ENCODE results near the gene GCGR.
A peak's percentile ranks its signal among the peaks of the same experiment; 100 is the strongest.

GCGR gene

GRCh38 chr17:81838753-81839255, 34.9 kb downstream of the GCGR start:
- TF ChIP-seq ZIC2 (tag by site-specific recombination; IDR thresholded peaks at IDR 0.05) = 0 out of 2 replicates have a peak, but pooled peaks have one; percentile 13
- no peak for TF ChIP-seq ZNF548 (tag by site-specific recombination; IDR thresholded peaks at IDR 0.05)
- TF ChIP-seq ZNF121 (tag by site-specific recombination; IDR thresholded peaks at IDR 0.05) = no peak
- 0 out of 2 replicates have a peak, but pooled peaks have one; percentile 15 for TF ChIP-seq ZBTB17 (tag by site-specific recombination; IDR thresholded peaks at IDR 0.05)
- no peak for TF ChIP-seq ZNF433 (tag by site-specific recombination; IDR thresholded peaks at IDR 0.05; ENCODE audit: low read depth)
- no peak for TF ChIP-seq SP7 (tag by site-specific recombination; IDR thresholded peaks at IDR 0.05)
- Histone ChIP-seq H3K4me3 (ENCODE audit: low read depth, low read length) (no peak overlapping the region), H3K36me3 (ENCODE audit: control insufficient read depth in 2 of 2, insufficient read depth in 1 of 2, low read length in 2 of 2) (peaks cover 0 to 19% of the 10 kb centered on the region in 2 experiments; a peak in 2 of 3 replicates), H3K4me1 (ENCODE audit: control insufficient read depth, insufficient read depth, low read length) (no peaks in the 10 kb centered on the region), H3K9me3 (ENCODE audit: control insufficient read depth, insufficient read depth, low read depth, low read length) (no peaks in the 10 kb centered on the region), H3K27ac (ENCODE audit: extremely low read depth, low read depth, low read length) (no peak overlapping the region)
- CTCF ChIA-PET = no interaction called here
- POLR2A ChIA-PET = interaction anchor here (1.2 to 1.4 kb wide), 2 partner anchors 19 to 136 kb away, joined by 3 to 4 read pairs; partner anchors contain the start of gene MRPL12

GRCh38 chr17:81839301-81839700, 35.4 kb downstream of the GCGR start:
- no peaks in the 10 kb centered on the region for H3K4me1 ChIP-seq (ENCODE audit: control insufficient read depth, insufficient read depth, low read length)

More at GRCh38 chr17:81839301-81839700, 35.4 kb downstream of the GCGR start:
- H3K27ac ChIP-seq (ENCODE audit: extremely low read depth, low read depth, low read length) = no peak overlapping the region
- POLR2A ChIA-PET = interaction anchor here (1.4 kb wide), 1 partner anchor 137 kb away, joined by 4 read pairs; the partner anchor contains the start of gene MRPL12
- CTCF ChIA-PET = interaction anchor here (0.6 to 0.7 kb wide), 2 partner anchors 16 to 182 kb away, joined by 3 to 4 read pairs; no protein-coding TSS in a partner anchor
- peaks cover 0 to 24% of the 10 kb centered on the region in 2 experiments; a peak in 2 of 3 replicates for H3K36me3 ChIP-seq (ENCODE audit: control insufficient read depth in 2 of 2, insufficient read depth in 1 of 2, low read length in 2 of 2)
- TF ChIP-seq MEIS1 (CRISPR knock-in tag; IDR thresholded peaks at IDR 0.05; ENCODE audit: borderline replicate concordance) = no peak
- TF ChIP-seq ZIC2 (tag by site-specific recombination; IDR thresholded peaks at IDR 0.05) = no peak
- no peak for TF ChIP-seq ZNF624 (tag by site-specific recombination; IDR thresholded peaks at IDR 0.05)
- no peak for TF ChIP-seq ZNF114 (tag by site-specific recombination; IDR thresholded peaks at IDR 0.05)
- TF ChIP-seq ZNF488 (tag by site-specific recombination; IDR thresholded peaks at IDR 0.05) = no peak
- no peak for TF ChIP-seq ZNF280C (tag by site-specific recombination; IDR thresholded peaks at IDR 0.05)
- TF ChIP-seq ZNF560 (tag by site-specific recombination; IDR thresholded peaks at IDR 0.05; ENCODE audit: borderline replicate concordance) = no peak
- TF ChIP-seq BCL11B (tag by site-specific recombination; IDR thresholded peaks at IDR 0.05; ENCODE audit: low read depth) = no peak
- TF ChIP-seq ZNF335 (tag by site-specific recombination; conservative IDR thresholded peaks at IDR 0.05) = no peak
- TF ChIP-seq KLF17 (tag by site-specific recombination; IDR thresholded peaks at IDR 0.05) = no peak
- no peak for TF ChIP-seq ZNF423 (tag by site-specific recombination; IDR thresholded peaks at IDR 0.05)
- no peak for TF ChIP-seq ZNF837 (tag by site-specific recombination; IDR thresholded peaks at IDR 0.05)
- no peak for TF ChIP-seq ZNF76 (tag by site-specific recombination; IDR thresholded peaks at IDR 0.05; ENCODE audit: borderline replicate concordance, low read depth)
- no peak for TF ChIP-seq ZNF157 (tag by site-specific recombination; IDR thresholded peaks at IDR 0.05)
- no peak for TF ChIP-seq SCRT2 (tag by site-specific recombination; IDR thresholded peaks at IDR 0.05)
- no peak overlapping the region for H3K4me3 ChIP-seq (ENCODE audit: low read depth, low read length)
- H3K9me3 ChIP-seq (ENCODE audit: control insufficient read depth, insufficient read depth, low read depth, low read length) = no peaks in the 10 kb centered on the region
